Lower leg skin (tissue), 3 donors: ENCODE results near the gene ARHGAP12.
"Not testable (repeated sequence)": the region's sequence is repeated elsewhere in the genome, so short reads cannot be mapped to it uniquely, and the experiment has no call there.

Source experiments
- POLR2A ChIP-seq, 2 donors: fragments of 450-650 bp; IDR thresholded peaks; one replicate each; pipeline ENCODE4 v1.6.1; 2016 to 2017; ENCODE audit warnings: antibody characterized with exemption in 2 of 2, mild to moderate bottlenecking in 1 of 2, moderate library complexity in 1 of 2
- TF ChIP-seq, protein P1 (sequence below), 3 donors: fragments of 450-650 bp; IDR thresholded peaks; one replicate each; pipeline ENCODE4 v1.5.1; 2016; ENCODE audit warnings: antibody characterized with exemption in 3 of 3, mild to moderate bottlenecking in 3 of 3, moderate library complexity in 2 of 3

DNA sequence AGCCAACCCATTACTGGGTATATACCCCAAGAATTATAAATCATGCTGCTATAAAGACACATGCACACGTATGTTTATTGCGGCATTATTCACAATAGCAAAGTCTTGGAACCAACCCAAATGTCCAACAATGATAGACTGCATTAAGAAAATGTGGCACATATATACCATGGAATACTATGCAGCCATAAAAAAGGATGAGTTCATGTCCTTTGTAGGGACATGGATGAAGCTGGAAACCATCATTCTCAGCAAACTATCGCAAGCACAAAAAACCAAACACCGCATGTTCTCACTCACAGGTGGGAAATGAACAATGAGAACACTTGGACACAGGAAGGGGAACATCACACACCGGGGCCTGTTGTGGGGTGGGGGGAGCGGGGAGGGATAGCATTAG, 32.9 kb downstream of the ARHGAP12 start:
- TF ChIP-seq, protein P1, sequence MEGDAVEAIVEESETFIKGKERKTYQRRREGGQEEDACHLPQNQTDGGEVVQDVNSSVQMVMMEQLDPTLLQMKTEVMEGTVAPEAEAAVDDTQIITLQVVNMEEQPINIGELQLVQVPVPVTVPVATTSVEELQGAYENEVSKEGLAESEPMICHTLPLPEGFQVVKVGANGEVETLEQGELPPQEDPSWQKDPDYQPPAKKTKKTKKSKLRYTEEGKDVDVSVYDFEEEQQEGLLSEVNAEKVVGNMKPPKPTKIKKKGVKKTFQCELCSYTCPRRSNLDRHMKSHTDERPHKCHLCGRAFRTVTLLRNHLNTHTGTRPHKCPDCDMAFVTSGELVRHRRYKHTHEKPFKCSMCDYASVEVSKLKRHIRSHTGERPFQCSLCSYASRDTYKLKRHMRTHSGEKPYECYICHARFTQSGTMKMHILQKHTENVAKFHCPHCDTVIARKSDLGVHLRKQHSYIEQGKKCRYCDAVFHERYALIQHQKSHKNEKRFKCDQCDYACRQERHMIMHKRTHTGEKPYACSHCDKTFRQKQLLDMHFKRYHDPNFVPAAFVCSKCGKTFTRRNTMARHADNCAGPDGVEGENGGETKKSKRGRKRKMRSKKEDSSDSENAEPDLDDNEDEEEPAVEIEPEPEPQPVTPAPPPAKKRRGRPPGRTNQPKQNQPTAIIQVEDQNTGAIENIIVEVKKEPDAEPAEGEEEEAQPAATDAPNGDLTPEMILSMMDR (IDR thresholded peaks at IDR 0.05), result not testable (repeated sequence)
- not testable (repeated sequence) for TF ChIP-seq POLR2A (IDR thresholded peaks at IDR 0.05)
